WTC11 (cell line): Measurements from ENCODE around the gene FNIP2. TPM values are rescaled to one million over a fixed set of nuclear protein-coding genes. Genes with fewer than 3 reads are reported as not detected.
"Not testable (repeated sequence)": the region's sequence is repeated elsewhere in the genome, so short reads cannot be mapped to it uniquely, and the experiment has no call there.

ENCODE experiments used
- ATAC-seq: fragments of 200-7000 bp; cut with Tn5 transposase; 2 replicates; pipeline ENCODE4 v1.10.0; 2021; ENCODE audit warnings: mild to moderate bottlenecking, moderate library complexity
- CTCF ChIA-PET: fragments of 300-600 bp; sonication (Branson Sonifier 250); formaldehyde crosslinking; loops from one replicate; lab custom pipeline; 2021; ENCODE audit warnings: antibody characterized with exemption; lab: Charles Lee
- POLR2A ChIA-PET: fragments of 350-600 bp; sonication (Branson Sonifier 250); formaldehyde crosslinking; loops from one replicate; lab custom pipeline; 2021; ENCODE audit warnings: antibody characterized with exemption; lab: Charles Lee
- DNase-seq: peaks from one replicate; pipeline ENCODE4 v3.0.0; 2021; ENCODE audit warnings: low spot score
- H3K27ac Mint-ChIP-seq: 2 replicates; pipeline ENCODE4 v1.8.0; 2021; ENCODE audit warnings: mixed read lengths
- H3K27me3 Mint-ChIP-seq: 2 replicates; pipeline ENCODE4 v1.8.0; 2021; ENCODE audit warnings: low read depth, mild to moderate bottlenecking, moderate library complexity, mixed read lengths
- H3K36me3 Mint-ChIP-seq: 2 replicates; pipeline ENCODE4 v1.8.0; 2021; ENCODE audit warnings: mixed read lengths
- H3K4me1 Mint-ChIP-seq: 2 replicates; pipeline ENCODE4 v1.8.0; 2022; ENCODE audit warnings: mixed read lengths
- H3K4me3 Mint-ChIP-seq: 2 replicates; pipeline ENCODE4 v1.8.0; 2021; ENCODE audit warnings: mild to moderate bottlenecking, moderate library complexity, mixed read lengths
- H3K9me3 Mint-ChIP-seq: 2 replicates; pipeline ENCODE4 v1.8.0; 2021; ENCODE audit warnings: mixed read lengths
- FOXJ3 ChIP-seq: sonication (generic); formaldehyde crosslinking; IDR thresholded peaks from 2 replicates; pipeline ENCODE4 v1.9.0; 2021; ENCODE audit warnings: missing genetic modification reagents, mild to moderate bottlenecking, borderline replicate concordance
- NFYB ChIP-seq: sonication (generic); formaldehyde crosslinking; conservative IDR thresholded peaks from 2 replicates; pipeline ENCODE4 v1.8.0; 2022; ENCODE audit warnings: low read depth, missing genetic modification reagents
- NR2C2 ChIP-seq: sonication (generic); formaldehyde crosslinking; IDR thresholded peaks from 2 replicates; pipeline ENCODE4 v1.8.0; 2022; ENCODE audit warnings: mild to moderate bottlenecking, missing genetic modification reagents
- PRRX2 ChIP-seq: fragments of 250-450 bp; sonication (Bioruptor Pico); IDR thresholded peaks from 2 replicates; pipeline ENCODE4 v1.8.0; 2021; ENCODE audit warnings: mild to moderate bottlenecking
- RELA ChIP-seq: sonication (generic); formaldehyde crosslinking; IDR thresholded peaks from 2 replicates; pipeline ENCODE4 v1.8.1; 2022; ENCODE audit warnings: missing genetic modification reagents, mild to moderate bottlenecking, borderline replicate concordance
- TEAD1 ChIP-seq: sonication (generic); formaldehyde crosslinking; IDR thresholded peaks from 2 replicates; pipeline ENCODE4 v1.8.0; 2022; ENCODE audit warnings: mild to moderate bottlenecking, missing genetic modification reagents
- TEAD4 ChIP-seq: sonication (generic); formaldehyde crosslinking; IDR thresholded peaks from 2 replicates; pipeline ENCODE4 v1.8.0; 2022; ENCODE audit warnings: mild to moderate bottlenecking, missing genetic modification reagents
- TP53 ChIP-seq: sonication (generic); formaldehyde crosslinking; IDR thresholded peaks from 2 replicates; pipeline ENCODE4 v1.8.1; 2023; ENCODE audit warnings: mild to moderate bottlenecking, missing genetic modification reagents
- ZNF138 ChIP-seq: sonication (generic); formaldehyde crosslinking; conservative IDR thresholded peaks from 2 replicates; pipeline ENCODE4 v1.8.1; 2022; ENCODE audit warnings: mild to moderate bottlenecking, moderate library complexity, missing genetic modification reagents
- ZNF263 ChIP-seq: sonication (generic); formaldehyde crosslinking; IDR thresholded peaks from 2 replicates; pipeline ENCODE4 v1.8.1; 2022; ENCODE audit warnings: low read depth, mild to moderate bottlenecking, moderate library complexity, missing genetic modification reagents
- ZNF671 ChIP-seq: fragments of 250-450 bp; sonication (Bioruptor Pico); IDR thresholded peaks from 2 replicates; pipeline ENCODE4 v1.8.0; 2021; ENCODE audit warnings: mild to moderate bottlenecking
- total RNA-seq: library from RNA; stranded (reverse); gene quantifications from 3 replicates; pipeline ENCODE4 v1.2.3, GENCODE V29; 2021
- TF ChIP-seq, protein P1 (sequence below): sonication (generic); formaldehyde crosslinking; conservative IDR thresholded peaks from 2 replicates; pipeline ENCODE4 v1.8.1; 2023; ENCODE audit warnings: mild to moderate bottlenecking, low read depth, missing genetic modification reagents, moderate library complexity
- TF ChIP-seq, protein P2 (sequence below): fragments of 200-600 bp; IDR thresholded peaks from 2 replicates; pipeline ENCODE4 v1.8.0; 2022; ENCODE audit warnings: antibody characterized with exemption
- TF ChIP-seq, protein P3 (sequence below): sonication (generic); formaldehyde crosslinking; IDR thresholded peaks from 2 replicates; pipeline ENCODE4 v1.8.1; 2023; ENCODE audit warnings: mild to moderate bottlenecking, missing genetic modification reagents, moderate library complexity
- TF ChIP-seq, protein P4 (sequence below): sonication (generic); formaldehyde crosslinking; IDR thresholded peaks from 2 replicates; pipeline ENCODE4 v1.8.0; 2022; ENCODE audit warnings: mild to moderate bottlenecking, missing genetic modification reagents

The FNIP2 gene
- total RNA-seq, 1 experiment from 2014 or later, result 8.6 TPM

DNA sequence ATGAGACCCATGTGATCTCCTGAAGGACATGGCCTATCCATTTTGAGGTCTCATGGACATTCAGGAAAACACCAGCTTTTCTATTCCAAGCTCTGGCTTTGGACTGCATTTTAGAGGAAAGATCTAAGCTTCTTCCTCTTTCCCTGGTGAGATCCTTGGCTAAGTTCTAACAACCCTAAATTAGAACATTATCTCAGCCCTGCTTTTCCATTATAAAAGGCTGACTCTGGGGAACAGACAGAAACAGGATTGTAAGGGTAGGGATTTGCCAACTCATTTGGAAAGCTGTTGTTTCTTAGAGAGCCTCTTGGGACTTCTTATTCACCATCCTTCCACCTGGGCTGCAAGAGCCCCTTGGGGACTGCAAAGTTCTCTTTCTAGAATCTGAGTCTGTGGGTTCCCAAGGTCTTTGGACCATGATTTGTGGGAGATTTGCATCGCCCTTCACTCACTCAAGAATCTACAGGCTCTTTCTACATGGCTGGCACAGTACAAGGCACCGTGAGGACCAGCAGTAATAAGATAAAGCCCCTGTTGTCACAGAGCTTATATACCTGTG is 146.9 kb downstream of the FNIP2 start (continued):
- TF ChIP-seq, protein P1, sequence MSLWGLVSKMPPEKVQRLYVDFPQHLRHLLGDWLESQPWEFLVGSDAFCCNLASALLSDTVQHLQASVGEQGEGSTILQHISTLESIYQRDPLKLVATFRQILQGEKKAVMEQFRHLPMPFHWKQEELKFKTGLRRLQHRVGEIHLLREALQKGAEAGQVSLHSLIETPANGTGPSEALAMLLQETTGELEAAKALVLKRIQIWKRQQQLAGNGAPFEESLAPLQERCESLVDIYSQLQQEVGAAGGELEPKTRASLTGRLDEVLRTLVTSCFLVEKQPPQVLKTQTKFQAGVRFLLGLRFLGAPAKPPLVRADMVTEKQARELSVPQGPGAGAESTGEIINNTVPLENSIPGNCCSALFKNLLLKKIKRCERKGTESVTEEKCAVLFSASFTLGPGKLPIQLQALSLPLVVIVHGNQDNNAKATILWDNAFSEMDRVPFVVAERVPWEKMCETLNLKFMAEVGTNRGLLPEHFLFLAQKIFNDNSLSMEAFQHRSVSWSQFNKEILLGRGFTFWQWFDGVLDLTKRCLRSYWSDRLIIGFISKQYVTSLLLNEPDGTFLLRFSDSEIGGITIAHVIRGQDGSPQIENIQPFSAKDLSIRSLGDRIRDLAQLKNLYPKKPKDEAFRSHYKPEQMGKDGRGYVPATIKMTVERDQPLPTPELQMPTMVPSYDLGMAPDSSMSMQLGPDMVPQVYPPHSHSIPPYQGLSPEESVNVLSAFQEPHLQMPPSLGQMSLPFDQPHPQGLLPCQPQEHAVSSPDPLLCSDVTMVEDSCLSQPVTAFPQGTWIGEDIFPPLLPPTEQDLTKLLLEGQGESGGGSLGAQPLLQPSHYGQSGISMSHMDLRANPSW (CRISPR knock-in tag), result no peak
- TF ChIP-seq RELA (CRISPR knock-in tag) (no peak), NFYB (no peak)
- TF ChIP-seq, protein P2, sequence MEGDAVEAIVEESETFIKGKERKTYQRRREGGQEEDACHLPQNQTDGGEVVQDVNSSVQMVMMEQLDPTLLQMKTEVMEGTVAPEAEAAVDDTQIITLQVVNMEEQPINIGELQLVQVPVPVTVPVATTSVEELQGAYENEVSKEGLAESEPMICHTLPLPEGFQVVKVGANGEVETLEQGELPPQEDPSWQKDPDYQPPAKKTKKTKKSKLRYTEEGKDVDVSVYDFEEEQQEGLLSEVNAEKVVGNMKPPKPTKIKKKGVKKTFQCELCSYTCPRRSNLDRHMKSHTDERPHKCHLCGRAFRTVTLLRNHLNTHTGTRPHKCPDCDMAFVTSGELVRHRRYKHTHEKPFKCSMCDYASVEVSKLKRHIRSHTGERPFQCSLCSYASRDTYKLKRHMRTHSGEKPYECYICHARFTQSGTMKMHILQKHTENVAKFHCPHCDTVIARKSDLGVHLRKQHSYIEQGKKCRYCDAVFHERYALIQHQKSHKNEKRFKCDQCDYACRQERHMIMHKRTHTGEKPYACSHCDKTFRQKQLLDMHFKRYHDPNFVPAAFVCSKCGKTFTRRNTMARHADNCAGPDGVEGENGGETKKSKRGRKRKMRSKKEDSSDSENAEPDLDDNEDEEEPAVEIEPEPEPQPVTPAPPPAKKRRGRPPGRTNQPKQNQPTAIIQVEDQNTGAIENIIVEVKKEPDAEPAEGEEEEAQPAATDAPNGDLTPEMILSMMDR, result no peak

DNA sequence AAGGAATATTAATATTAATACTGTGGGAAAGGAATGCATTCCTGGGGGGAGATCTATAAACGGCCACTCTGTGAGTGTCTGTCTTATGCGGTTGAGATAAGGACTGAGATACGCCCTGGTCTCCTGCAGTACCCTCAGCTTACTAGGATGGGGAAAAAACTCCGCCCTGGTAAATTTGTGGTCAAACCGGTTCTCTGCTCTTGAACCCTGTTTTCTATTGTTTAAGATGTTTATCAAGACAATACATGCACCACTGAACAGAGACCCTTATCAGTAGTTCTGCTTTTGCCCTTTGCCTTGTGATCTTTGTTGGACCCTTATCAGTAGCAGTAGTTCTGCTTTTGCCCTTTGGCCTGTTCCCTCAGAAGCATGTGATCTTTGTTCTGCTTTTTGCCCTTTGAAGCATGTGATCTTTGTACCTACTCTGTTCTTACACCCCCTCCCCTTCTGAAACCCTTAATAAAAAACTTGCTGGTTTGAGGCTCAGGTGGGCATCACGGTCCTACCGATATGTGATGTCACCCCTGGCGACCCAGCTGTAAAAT is 151.7 kb downstream of the FNIP2 start:
- CTCF ChIA-PET, ATAC-seq, H3K4me3 Mint-ChIP-seq, H3K27me3 Mint-ChIP-seq, H3K4me1 Mint-ChIP-seq, H3K27ac Mint-ChIP-seq, POLR2A ChIA-PET, DNase-seq: not testable (repeated sequence)
- Mint-ChIP-seq H3K9me3 (peaks cover 31% of the 10 kb centered on the region), H3K36me3 (peaks cover 19% of the 10 kb centered on the region)

DNA sequence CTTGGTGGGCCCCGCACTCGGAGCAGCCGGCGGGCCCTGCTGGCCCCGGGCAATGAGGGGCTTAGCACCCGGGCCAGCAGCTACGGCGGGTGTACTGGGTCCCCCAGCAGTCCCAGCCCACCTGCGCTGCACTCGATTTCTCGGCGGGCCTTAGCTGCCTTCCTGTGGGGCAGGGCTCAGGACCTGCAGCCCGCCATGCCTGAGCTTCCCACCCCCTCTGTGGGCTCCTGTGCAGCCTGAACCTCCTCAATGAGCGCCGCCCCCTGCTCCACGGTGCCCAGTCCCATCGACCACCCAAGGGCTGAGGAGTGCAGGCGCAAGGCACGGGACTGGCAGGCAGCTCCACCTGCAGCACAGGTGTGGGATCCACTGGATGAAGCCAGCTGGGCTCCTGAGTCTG is 158.9 kb downstream of the FNIP2 start:
- H3K4me3 Mint-ChIP-seq, POLR2A ChIA-PET, H3K27ac Mint-ChIP-seq, ATAC-seq, H3K4me1 Mint-ChIP-seq, CTCF ChIA-PET, H3K36me3 Mint-ChIP-seq, H3K27me3 Mint-ChIP-seq, DNase-seq: not testable (repeated sequence)
- H3K9me3 Mint-ChIP-seq, result peaks cover 18% of the 10 kb centered on the region

DNA sequence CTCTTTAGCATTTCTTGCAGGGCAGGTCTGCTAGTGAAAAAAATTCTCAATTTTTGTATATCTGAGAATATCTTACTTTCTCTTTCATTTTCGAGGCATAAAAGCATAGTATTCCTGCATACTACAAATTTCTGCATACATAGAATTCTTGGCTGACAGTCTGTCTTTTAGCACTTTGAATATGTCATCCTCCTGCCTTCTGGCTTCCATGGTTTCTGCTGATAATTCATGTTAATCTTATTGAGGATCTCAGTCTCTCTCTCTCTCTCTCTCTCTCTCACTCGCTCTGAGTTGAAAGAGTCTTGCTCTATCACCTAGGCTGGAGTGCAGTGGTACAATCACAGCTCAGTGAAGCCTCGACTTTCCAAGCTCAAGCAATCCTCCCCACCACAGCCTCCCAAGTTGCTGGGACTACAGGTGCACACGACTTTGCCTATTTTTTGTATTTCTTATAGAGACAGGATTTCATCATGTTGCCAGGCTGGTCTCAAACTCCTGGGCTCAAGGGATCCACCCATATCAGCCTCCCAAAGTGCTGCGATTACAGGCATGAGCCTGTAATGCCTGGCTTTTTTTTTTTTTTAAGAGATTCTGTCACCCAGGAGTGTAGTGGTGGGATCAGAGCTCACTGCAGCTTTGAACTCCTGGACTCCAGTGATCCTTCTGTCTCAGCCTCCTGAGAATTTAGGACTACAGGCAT is 161.3 kb downstream of the FNIP2 start:
- Mint-ChIP-seq H3K9me3 (peaks cover 18% of the 10 kb centered on the region), H3K4me1 (no peaks in the 10 kb centered on the region), H3K4me3 (no peak overlapping the region)
- DNase-seq, result no peak
- TF ChIP-seq, protein P3, sequence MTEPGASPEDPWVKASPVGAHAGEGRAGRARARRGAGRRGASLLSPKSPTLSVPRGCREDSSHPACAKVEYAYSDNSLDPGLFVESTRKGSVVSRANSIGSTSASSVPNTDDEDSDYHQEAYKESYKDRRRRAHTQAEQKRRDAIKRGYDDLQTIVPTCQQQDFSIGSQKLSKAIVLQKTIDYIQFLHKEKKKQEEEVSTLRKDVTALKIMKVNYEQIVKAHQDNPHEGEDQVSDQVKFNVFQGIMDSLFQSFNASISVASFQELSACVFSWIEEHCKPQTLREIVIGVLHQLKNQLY (CRISPR knock-in tag), result no peak
- TF ChIP-seq NR2C2 (CRISPR knock-in tag), result no peak
- TF ChIP-seq, all 79 proteins: peak for 0
- Mint-ChIP-seq H3K36me3 (peaks cover 9% of the 10 kb centered on the region), H3K27ac (no peak overlapping the region), H3K27me3 (no peaks in the 10 kb centered on the region)
- ATAC-seq, result no peak
- POLR2A ChIA-PET, result no interaction called here
- CTCF ChIA-PET, result no interaction called here

DNA sequence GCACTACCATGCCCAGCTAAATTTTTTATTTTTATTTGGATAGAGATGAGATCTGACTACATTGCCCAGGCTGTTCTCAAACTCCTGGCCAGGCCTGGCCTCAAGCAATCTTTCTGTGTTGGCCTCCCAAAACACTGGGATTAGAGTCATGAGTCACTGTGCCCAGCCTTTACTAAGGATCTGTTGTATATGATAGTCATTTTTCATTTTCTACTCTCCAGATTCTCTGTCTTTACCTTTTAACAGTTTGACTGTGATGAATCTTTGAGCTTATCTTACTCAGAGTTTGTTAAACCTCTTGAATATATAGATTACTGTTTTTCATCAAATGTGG is 161.8 kb downstream of the FNIP2 start:
- TF ChIP-seq ZNF138 (CRISPR knock-in tag) (no peak), ZNF671 (CRISPR knock-in tag) (no peak), TEAD1 (no peak), NR2C2 (CRISPR knock-in tag) (no peak), TP53 (no peak), ZNF263 (CRISPR knock-in tag) (no peak), TEAD4 (CRISPR knock-in tag) (no peak), PRRX2 (CRISPR knock-in tag) (no peak), FOXJ3 (no peak)
- TF ChIP-seq, protein P4, sequence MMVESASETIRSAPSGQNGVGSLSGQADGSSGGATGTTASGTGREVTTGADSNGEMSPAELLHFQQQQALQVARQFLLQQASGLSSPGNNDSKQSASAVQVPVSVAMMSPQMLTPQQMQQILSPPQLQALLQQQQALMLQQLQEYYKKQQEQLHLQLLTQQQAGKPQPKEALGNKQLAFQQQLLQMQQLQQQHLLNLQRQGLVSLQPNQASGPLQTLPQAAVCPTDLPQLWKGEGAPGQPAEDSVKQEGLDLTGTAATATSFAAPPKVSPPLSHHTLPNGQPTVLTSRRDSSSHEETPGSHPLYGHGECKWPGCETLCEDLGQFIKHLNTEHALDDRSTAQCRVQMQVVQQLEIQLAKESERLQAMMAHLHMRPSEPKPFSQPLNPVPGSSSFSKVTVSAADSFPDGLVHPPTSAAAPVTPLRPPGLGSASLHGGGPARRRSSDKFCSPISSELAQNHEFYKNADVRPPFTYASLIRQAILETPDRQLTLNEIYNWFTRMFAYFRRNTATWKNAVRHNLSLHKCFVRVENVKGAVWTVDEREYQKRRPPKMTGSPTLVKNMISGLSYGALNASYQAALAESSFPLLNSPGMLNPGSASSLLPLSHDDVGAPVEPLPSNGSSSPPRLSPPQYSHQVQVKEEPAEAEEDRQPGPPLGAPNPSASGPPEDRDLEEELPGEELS, result no peak
- Mint-ChIP-seq H3K36me3 (peaks cover 9% of the 10 kb centered on the region), H3K27ac (no peak overlapping the region), H3K4me1 (no peaks in the 10 kb centered on the region), H3K9me3 (peaks cover 18% of the 10 kb centered on the region), H3K4me3 (no peak overlapping the region), H3K27me3 (no peaks in the 10 kb centered on the region)
- ATAC-seq (no peak), DNase-seq (no peak)
- CTCF ChIA-PET, result no interaction called here
- POLR2A ChIA-PET, result no interaction called here
